ENCODE measurements around the gene PHPT1. TPM values are rescaled to one million over a fixed set of nuclear protein-coding genes. Genes with fewer than 3 reads are reported as not detected.
"Not testable (repeated sequence)": the region's sequence is repeated elsewhere in the genome, so short reads cannot be mapped to it uniquely, and the experiment has no call there.

The PHPT1 gene
- total RNA-seq, 1 donor from 2014 or later = 215 TPM

DNA sequence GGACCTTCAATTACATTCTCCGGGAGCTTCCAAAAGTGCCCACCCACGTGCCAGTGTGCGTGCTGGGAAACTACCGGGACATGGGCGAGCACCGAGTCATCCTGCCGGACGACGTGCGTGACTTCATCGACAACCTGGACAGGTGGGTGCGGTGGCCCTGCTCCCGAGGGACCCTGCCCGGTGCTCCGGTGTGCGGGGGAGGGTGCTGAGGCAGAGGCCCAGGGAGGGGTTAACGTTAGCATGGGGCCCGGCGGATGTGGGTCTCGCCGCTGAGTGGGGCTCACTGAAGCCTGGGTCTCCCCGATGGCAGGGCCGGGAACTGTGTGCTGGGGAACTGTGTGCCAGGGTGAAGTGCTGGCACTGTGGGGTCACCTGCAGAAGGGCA is 17.5 kb upstream of the PHPT1 start:
- DNase-seq (ENCODE audit: low read depth) (no peak), FAIRE-seq (no peak)
- Mint-ChIP-seq H3K4me1 (ENCODE audit: low read depth, unreplicated experiment) (no peaks in the 10 kb centered on the region), H3K27me3 (ENCODE audit: low read depth, unreplicated experiment) (no peaks in the 10 kb centered on the region), H3K27ac (ENCODE audit: unreplicated experiment) (no peak overlapping the region), H3K36me3 (ENCODE audit: low read depth, unreplicated experiment) (peaks cover 8% of the 10 kb centered on the region), H3K9me3 (ENCODE audit: unreplicated experiment) (no peaks in the 10 kb centered on the region), H3K4me3 (ENCODE audit: unreplicated experiment) (no peak overlapping the region)
- no peaks in the 10 kb centered on the region for H3K4me1 ChIP-seq (ENCODE audit: insufficient read depth, low read length)
- no peaks in the 10 kb centered on the region for H3K27me3 ChIP-seq (ENCODE audit: insufficient read depth, low read length)
- H4K20me1 ChIP-seq (ENCODE audit: insufficient read depth, low read length) = peaks cover 3% of the 10 kb centered on the region
- H3K27ac ChIP-seq (ENCODE audit: low read depth, low read length) = no peak overlapping the region
- no peaks in the 10 kb centered on the region for H3K9me3 ChIP-seq (ENCODE audit: insufficient read depth, low read depth, low read length)
- H3K36me3 ChIP-seq (ENCODE audit: insufficient read depth, low read length) = no peaks in the 10 kb centered on the region
- no peak for TF ChIP-seq EZH2 (IDR thresholded peaks at IDR 0.05; ENCODE audit: insufficient read depth, low read length)
- TF ChIP-seq, protein P1, sequence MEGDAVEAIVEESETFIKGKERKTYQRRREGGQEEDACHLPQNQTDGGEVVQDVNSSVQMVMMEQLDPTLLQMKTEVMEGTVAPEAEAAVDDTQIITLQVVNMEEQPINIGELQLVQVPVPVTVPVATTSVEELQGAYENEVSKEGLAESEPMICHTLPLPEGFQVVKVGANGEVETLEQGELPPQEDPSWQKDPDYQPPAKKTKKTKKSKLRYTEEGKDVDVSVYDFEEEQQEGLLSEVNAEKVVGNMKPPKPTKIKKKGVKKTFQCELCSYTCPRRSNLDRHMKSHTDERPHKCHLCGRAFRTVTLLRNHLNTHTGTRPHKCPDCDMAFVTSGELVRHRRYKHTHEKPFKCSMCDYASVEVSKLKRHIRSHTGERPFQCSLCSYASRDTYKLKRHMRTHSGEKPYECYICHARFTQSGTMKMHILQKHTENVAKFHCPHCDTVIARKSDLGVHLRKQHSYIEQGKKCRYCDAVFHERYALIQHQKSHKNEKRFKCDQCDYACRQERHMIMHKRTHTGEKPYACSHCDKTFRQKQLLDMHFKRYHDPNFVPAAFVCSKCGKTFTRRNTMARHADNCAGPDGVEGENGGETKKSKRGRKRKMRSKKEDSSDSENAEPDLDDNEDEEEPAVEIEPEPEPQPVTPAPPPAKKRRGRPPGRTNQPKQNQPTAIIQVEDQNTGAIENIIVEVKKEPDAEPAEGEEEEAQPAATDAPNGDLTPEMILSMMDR (IDR thresholded peaks at IDR 0.05; ENCODE audit: insufficient read depth, low read depth, low read length) = no peak
- no peak overlapping the region for H3K9ac ChIP-seq (ENCODE audit: low read length)
- H3K4me2 ChIP-seq (ENCODE audit: low read length) = no peak overlapping the region
- no peaks in the 10 kb centered on the region for H3K79me2 ChIP-seq (ENCODE audit: insufficient read depth, low read length)
- no peak overlapping the region for H3K4me3 ChIP-seq (ENCODE audit: insufficient read depth, low read depth, low read length)
- H2AFZ ChIP-seq (ENCODE audit: low read depth, low read length) = no peak overlapping the region

DNA sequence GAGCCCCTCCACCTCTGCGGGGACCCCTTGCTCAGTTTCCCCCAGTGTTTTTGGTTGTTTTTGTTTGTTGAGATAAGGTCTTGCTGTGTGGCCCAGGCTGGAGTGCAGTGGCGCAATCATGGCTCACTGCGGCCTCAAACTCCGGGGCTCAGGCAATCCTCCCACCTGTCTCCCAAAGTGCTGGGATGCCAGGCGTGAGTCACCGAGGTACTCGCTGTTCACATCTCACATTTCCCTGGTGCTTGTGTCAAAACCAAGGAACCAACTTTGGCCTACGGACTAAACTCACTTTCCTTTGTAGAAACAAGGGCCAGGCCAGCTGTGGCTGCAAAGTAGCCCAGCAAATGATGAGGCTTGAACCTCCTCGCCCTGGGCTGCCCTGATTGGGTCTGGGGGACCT is 16.6 kb upstream of the PHPT1 start:
- Mint-ChIP-seq H3K27ac (ENCODE audit: unreplicated experiment) (no peak overlapping the region), H3K36me3 (ENCODE audit: low read depth, unreplicated experiment) (peaks cover 8% of the 10 kb centered on the region), H3K9me3 (ENCODE audit: unreplicated experiment) (no peaks in the 10 kb centered on the region), H3K4me1 (ENCODE audit: low read depth, unreplicated experiment) (no peaks in the 10 kb centered on the region), H3K27me3 (ENCODE audit: low read depth, unreplicated experiment) (no peaks in the 10 kb centered on the region), H3K4me3 (ENCODE audit: unreplicated experiment) (no peak overlapping the region)
- H3K27me3 ChIP-seq (ENCODE audit: insufficient read depth, low read length) = no peaks in the 10 kb centered on the region
- H3K4me3 ChIP-seq (ENCODE audit: insufficient read depth, low read depth, low read length) = no peak overlapping the region
- TF ChIP-seq EZH2 (IDR thresholded peaks at IDR 0.05; ENCODE audit: insufficient read depth, low read length) = no peak
- TF ChIP-seq, protein P1 (IDR thresholded peaks at IDR 0.05; ENCODE audit: insufficient read depth, low read depth, low read length) = no peak
- H3K4me2 ChIP-seq (ENCODE audit: low read length) = no peak overlapping the region
- no peaks in the 10 kb centered on the region for H3K79me2 ChIP-seq (ENCODE audit: insufficient read depth, low read length)
- no peak overlapping the region for H3K9ac ChIP-seq (ENCODE audit: low read length)
- no peak overlapping the region for H2AFZ ChIP-seq (ENCODE audit: low read depth, low read length)
- FAIRE-seq = no peak
- no peaks in the 10 kb centered on the region for H3K36me3 ChIP-seq (ENCODE audit: insufficient read depth, low read length)
- H4K20me1 ChIP-seq (ENCODE audit: insufficient read depth, low read length) = peaks cover 3% of the 10 kb centered on the region
- no peak overlapping the region for H3K27ac ChIP-seq (ENCODE audit: low read depth, low read length)
- H3K9me3 ChIP-seq (ENCODE audit: insufficient read depth, low read depth, low read length) = no peaks in the 10 kb centered on the region
- H3K4me1 ChIP-seq (ENCODE audit: insufficient read depth, low read length) = no peaks in the 10 kb centered on the region
- no peak for DNase-seq (ENCODE audit: low read depth)

DNA sequence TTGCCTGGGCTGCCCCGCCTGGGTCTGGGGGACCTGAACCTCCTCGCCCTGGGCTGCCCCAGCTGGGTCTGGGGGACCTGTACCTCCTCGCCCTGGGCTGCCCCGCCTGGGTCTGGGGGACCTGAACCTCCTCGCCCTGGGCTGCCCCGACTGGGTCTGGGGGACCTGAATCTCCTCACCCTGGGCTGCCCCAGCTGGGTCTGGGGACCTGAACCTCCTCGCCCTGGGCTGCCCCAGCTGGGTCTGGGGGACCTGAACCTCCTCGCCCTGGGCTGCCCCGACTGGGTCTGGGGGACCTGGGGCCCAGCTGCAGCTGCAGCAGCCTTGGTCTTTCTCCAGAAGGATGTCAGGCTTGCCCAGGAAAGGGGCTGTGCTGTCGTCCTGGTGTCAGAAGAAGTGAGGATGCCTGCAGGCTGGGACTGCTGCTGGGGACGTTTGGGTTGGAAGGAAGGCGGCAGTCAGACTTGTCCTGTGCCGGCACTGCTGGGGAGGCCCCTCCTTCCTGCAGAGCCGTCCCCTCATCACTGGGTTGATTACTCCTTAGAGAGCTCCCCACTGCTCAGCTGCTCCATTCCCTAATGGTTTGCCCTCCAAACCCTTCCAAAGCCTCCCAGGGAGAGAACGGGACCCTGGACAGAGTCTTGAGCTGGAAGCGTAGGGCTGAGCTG is 15.7 kb upstream of the PHPT1 start:
- H3K4me2 ChIP-seq (ENCODE audit: low read length); H3K27ac Mint-ChIP-seq (ENCODE audit: unreplicated experiment); H3K27me3 Mint-ChIP-seq (ENCODE audit: low read depth, unreplicated experiment); H2AFZ ChIP-seq (ENCODE audit: low read depth, low read length); H3K9me3 ChIP-seq (ENCODE audit: insufficient read depth, low read depth, low read length); H3K4me3 ChIP-seq (ENCODE audit: insufficient read depth, low read depth, low read length); FAIRE-seq; H3K27ac ChIP-seq (ENCODE audit: low read depth, low read length); H4K20me1 ChIP-seq (ENCODE audit: insufficient read depth, low read length); H3K27me3 ChIP-seq (ENCODE audit: insufficient read depth, low read length); H3K36me3 ChIP-seq (ENCODE audit: insufficient read depth, low read length); H3K9me3 Mint-ChIP-seq (ENCODE audit: unreplicated experiment); H3K79me2 ChIP-seq (ENCODE audit: insufficient read depth, low read length); H3K4me1 ChIP-seq (ENCODE audit: insufficient read depth, low read length); H3K9ac ChIP-seq (ENCODE audit: low read length); H3K4me1 Mint-ChIP-seq (ENCODE audit: low read depth, unreplicated experiment); H3K4me3 Mint-ChIP-seq (ENCODE audit: unreplicated experiment); H3K36me3 Mint-ChIP-seq (ENCODE audit: low read depth, unreplicated experiment); DNase-seq (ENCODE audit: low read depth): not testable (repeated sequence)

Data from astrocyte (in vitro differentiated cells and primary cell).